Transverse colon (tissue), 4 donors: ENCODE measurements around the gene ATP11A. TPM values are rescaled to one million over a fixed set of nuclear protein-coding genes. Genes with fewer than 3 reads are reported as not detected.

Source experiments
- DNase-seq: peaks from one replicate; pipeline ENCODE4 v3.0.0-alpha.2; 2019
- H3K27ac ChIP-seq, 4 donors: fragments of 200-600 bp; sonication (generic); 2 replicates each; pipeline ENCODE4 v1.5.1; 2016 to 2018; ENCODE audit warnings: inconsistent platforms in 4 of 4
- H3K27me3 ChIP-seq: fragments of 200-600 bp; sonication (generic); 2 replicates; pipeline ENCODE4 v1.5.1; 2017; ENCODE audit warnings: inconsistent platforms
- H3K36me3 ChIP-seq, 4 donors: fragments of 200-600 bp; sonication (generic); 2 replicates each; pipeline ENCODE4 v1.5.1; 2017 to 2019; ENCODE audit warnings: inconsistent platforms in 4 of 4
- H3K4me1 ChIP-seq, 4 donors: fragments of 200-600 bp; sonication (generic); 2 replicates each; pipeline ENCODE4 v1.5.1; 2017 to 2020; ENCODE audit warnings: inconsistent platforms in 4 of 4
- H3K4me3 ChIP-seq, 4 donors: fragments of 200-600 bp; sonication (generic); 1 replicate in 1 of 4; 2 replicates in 3 of 4; pipeline versions ENCODE4 v1.5.1 to v1.6.1; 2017 to 2019; ENCODE audit warnings: inconsistent platforms in 4 of 4
- H3K9me3 ChIP-seq, 2 donors: fragments of 200-600 bp; sonication (generic); 2 replicates each; pipeline ENCODE4 v1.5.1; 2017 to 2019; ENCODE audit warnings: inconsistent platforms in 2 of 2
- EP300 ChIP-seq: sonication (generic); formaldehyde crosslinking; IDR thresholded peaks from one replicate; pipeline ENCODE4 v1.6.1; 2017; ENCODE audit warnings: antibody characterized with exemption, low read depth
- POLR2A ChIP-seq: fragments of 450-650 bp; IDR thresholded peaks from one replicate; pipeline ENCODE4 v1.6.1; 2016; ENCODE audit warnings: antibody characterized with exemption, mild to moderate bottlenecking, moderate library complexity
- POLR2AphosphoS5 ChIP-seq, 3 donors: sonication (generic); formaldehyde crosslinking; IDR thresholded peaks; one replicate each; pipeline ENCODE4 v1.6.1; 2016; ENCODE audit warnings: antibody characterized with exemption in 3 of 3
- WGBS, 2 donors: methylation state at CpG; one replicate each; pipeline ENCODE4 v1.1.5; 2018; ENCODE audit warnings: low coverage in 1 of 2; 5-methylcytosine and 5-hydroxymethylcytosine counted together
- in situ Hi-C, 4 donors: fragments of 200-750 bp; cut with MboI; loops; one replicate each; pipeline versions ENCODE4 v1.15.0 to v1.15.1; 2017; ENCODE audit warnings: low sequenced_read_pairs in 3 of 4, low pct_ligation_motif_present in 1 of 4, low pct_unique_long_range_greater_than_20kb in 1 of 4
- intact Hi-C: fragments of 100-400 bp; cut with DNase I; formaldehyde crosslinking; loops from one replicate; pipeline ENCODE4 v1.15.1; 2023; ENCODE audit warnings: low total_unique reads
- total RNA-seq, 4 donors: library from RNA; depleted of rRNA; stranded (reverse); fragments of >200 nt; gene quantifications; one replicate each; pipeline ENCODE4 v1.1.0, GENCODE V29; 2016
- TF ChIP-seq, protein P1 (sequence below), 5 experiments: fragments of 200-600 bp in 3 of 5; fragments of 450-650 bp in 2 of 5; sonication (generic) in 3 of 5; IDR thresholded peaks; 1 replicate in 2 of 5; 2 replicates in 3 of 5; pipeline ENCODE4 v1.5.1; 2016 to 2017; ENCODE audit warnings: antibody characterized with exemption in 5 of 5, inconsistent platforms in 3 of 5, mild to moderate bottlenecking in 2 of 5, moderate library complexity in 1 of 5

The ATP11A gene
- total RNA-seq, 4 donors from 2014 or later = 10.2 to 17.5 (median 13.3) TPM

DNA sequence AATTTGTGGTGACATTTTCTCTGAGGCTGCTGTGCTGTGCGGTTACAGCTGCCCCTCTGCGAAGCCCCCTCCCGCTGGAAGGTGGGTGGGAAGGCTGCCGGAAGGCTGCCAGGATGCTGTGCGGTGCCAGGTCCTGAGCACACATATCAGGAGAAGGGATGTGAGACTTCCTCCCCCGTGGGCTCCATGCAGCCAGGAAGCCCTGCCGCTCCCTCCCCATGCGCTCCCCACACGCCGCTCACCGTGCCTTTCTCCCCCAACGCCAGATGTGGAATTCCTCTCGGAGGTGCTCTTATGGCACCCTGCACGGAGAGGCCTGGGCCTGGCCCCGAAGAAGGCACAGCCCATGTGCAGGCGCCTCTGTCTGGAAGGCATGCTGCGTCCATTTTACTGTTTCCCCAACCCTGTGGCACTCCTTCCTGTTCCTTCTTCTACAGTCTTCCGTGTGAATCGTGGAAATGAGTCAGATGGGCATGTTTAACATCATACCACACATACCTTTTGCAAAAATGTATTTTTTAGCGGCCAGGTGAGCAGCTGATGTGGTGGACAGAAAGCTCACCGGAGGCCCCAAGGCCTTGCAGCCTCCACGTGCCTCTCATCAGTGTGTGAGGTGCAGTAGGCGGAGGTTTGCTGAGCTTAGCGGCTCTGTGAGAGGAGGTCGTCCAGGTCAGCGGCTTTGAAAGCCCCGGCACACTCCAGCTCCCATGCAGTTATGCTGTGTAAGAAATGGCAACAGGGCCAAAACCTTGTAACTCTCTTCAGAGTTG lies 88.0 kb downstream of the ATP11A start:
- no peak overlapping the region for H3K4me3 ChIP-seq
- WGBS, 2 donors = 80 to 85% methylated on average over 4 to 27 of the region's 27 CpGs
- H3K27me3 ChIP-seq = no peaks in the 10 kb centered on the region
- intact Hi-C loops (no loop called here), in situ Hi-C loops (no loop called here)
- DNase-seq = no peak
- no peak overlapping the region for H3K27ac ChIP-seq
- no peaks in the 10 kb centered on the region for H3K36me3 ChIP-seq
- no peak for TF ChIP-seq POLR2AphosphoS5 (IDR thresholded peaks at IDR 0.05)
- TF ChIP-seq, protein P1, sequence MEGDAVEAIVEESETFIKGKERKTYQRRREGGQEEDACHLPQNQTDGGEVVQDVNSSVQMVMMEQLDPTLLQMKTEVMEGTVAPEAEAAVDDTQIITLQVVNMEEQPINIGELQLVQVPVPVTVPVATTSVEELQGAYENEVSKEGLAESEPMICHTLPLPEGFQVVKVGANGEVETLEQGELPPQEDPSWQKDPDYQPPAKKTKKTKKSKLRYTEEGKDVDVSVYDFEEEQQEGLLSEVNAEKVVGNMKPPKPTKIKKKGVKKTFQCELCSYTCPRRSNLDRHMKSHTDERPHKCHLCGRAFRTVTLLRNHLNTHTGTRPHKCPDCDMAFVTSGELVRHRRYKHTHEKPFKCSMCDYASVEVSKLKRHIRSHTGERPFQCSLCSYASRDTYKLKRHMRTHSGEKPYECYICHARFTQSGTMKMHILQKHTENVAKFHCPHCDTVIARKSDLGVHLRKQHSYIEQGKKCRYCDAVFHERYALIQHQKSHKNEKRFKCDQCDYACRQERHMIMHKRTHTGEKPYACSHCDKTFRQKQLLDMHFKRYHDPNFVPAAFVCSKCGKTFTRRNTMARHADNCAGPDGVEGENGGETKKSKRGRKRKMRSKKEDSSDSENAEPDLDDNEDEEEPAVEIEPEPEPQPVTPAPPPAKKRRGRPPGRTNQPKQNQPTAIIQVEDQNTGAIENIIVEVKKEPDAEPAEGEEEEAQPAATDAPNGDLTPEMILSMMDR (IDR thresholded peaks at IDR 0.05) = no peak
- TF ChIP-seq EP300 = no peak
- H3K9me3 ChIP-seq = no peaks in the 10 kb centered on the region
- H3K4me1 ChIP-seq = peaks cover 0 to 15% (median 5%) of the 10 kb centered on the region in 4 donors

DNA sequence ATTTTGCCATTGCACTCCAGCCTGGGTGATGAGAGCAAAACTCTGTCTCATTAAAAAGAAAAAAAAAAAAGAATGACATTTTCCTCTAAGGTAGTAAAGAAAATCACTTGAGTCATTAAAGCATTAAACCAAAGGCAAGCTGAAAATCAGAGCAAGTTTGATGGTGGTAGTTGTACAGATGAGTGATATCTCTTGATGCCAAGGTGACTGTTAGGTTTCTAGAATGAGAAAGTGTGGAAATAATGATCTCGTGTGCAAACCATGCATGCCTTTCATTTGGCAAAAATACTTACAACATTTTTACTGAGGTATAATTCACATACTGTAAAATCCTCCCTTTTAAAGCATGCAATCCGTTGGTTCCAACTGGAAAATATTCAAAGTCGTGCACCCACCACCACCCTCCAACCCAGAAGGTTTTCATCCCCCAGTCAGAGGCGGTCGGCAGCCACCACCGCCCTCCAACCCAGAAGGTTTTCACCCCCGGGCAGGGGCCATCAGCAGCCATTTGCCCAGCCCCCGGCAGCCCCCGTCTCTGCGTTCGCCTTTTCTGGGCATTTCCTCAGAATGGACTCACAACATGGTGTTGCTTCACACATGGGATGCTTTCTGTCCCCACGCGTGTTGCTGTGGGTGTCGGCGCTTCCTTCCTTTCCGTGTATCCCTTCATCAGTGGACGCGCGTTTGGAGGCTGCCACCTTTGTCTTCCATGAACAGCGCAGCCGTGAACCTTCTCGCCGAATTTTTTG lies 90.2 kb downstream of the ATP11A start:
- no peak overlapping the region for H3K4me3 ChIP-seq
- H3K36me3 ChIP-seq = no peaks in the 10 kb centered on the region
- no peaks in the 10 kb centered on the region for H3K27me3 ChIP-seq
- peaks cover 0 to 16% (median 2%) of the 10 kb centered on the region in 4 donors for H3K4me1 ChIP-seq
- in situ Hi-C loops = no loop called here
- intact Hi-C loops = no loop called here
- WGBS, 2 donors = 90 to 94% methylated on average over 8 to 23 of the region's 23 CpGs
- no peak overlapping the region for H3K27ac ChIP-seq
- H3K9me3 ChIP-seq = no peaks in the 10 kb centered on the region
- no peak for DNase-seq
- TF ChIP-seq EP300 (no peak), POLR2AphosphoS5 (IDR thresholded peaks at IDR 0.05) (no peak), POLR2A (no peak)
- TF ChIP-seq, protein P1 (IDR thresholded peaks at IDR 0.05) = no peak

DNA sequence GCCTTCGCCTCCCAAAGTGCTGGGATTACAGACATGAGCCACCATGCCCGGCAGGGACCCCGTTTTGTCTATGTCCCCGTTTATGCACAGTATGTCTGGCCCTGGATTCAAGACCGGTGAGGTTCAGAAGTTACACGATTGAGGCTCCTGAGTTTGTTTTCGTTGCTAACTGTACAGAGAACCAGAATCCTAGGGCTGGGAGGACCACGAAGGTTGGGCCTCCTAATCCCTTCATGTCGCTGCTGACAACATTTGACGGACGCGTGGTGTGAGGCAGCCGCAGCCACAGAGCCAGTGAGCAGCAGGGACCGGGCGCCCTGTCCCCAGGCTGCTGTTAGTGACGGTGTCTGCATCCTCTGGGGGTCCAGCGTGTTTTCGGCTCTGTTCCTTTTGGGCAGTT lies 91.4 kb downstream of the ATP11A start:
- Histone ChIP-seq H3K4me1 (peaks cover 0 to 16% (median 2%) of the 10 kb centered on the region in 4 donors), H3K9me3 (no peaks in the 10 kb centered on the region), H3K36me3 (no peaks in the 10 kb centered on the region), H3K27me3 (no peaks in the 10 kb centered on the region), H3K4me3 (no peak overlapping the region), H3K27ac (no peak overlapping the region)
- intact Hi-C loops (no loop called here), in situ Hi-C loops (no loop called here)
- TF ChIP-seq POLR2AphosphoS5 (IDR thresholded peaks at IDR 0.05) = no peak
- TF ChIP-seq, protein P1 (IDR thresholded peaks at IDR 0.05) = no peak
- no peak for TF ChIP-seq EP300
- no peak for TF ChIP-seq POLR2A
- DNase-seq = no peak
- whole genome bisulfite sequencing, 2 donors = 87 to 96% methylated on average over 6 to 18 of the region's 18 CpGs

DNA sequence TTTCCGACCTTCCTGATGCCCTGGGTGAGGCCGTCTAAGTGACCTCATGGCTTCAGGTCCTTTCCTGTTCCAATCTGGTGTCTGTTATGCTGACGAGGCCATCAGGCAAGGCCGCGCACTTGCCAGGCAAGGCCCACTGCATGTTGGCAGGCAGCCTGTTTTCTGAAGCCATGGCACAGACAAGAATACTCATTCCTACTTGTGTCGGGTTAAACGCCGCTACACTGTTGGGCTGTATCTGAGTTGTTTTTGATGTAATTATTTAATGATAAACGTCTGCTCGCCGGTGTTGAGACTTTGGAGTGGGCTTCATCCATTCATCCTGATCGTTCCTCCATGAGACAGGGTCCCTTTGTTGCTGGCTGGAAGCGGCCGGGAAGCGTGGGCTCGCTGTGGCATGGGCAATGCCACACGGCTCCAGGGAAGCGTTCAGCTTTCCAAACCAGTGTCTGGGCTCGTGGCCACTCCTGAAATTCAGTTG lies 92.1 kb downstream of the ATP11A start:
- peaks cover 0 to 16% (median 2%) of the 10 kb centered on the region in 4 donors for H3K4me1 ChIP-seq
- no peak for DNase-seq
- 89 to 95% methylated on average over 4 to 19 of the region's 19 CpGs for WGBS, 2 donors
- no peak overlapping the region for H3K4me3 ChIP-seq
- no peaks in the 10 kb centered on the region for H3K36me3 ChIP-seq
- no peak for TF ChIP-seq POLR2A
- TF ChIP-seq POLR2AphosphoS5 (IDR thresholded peaks at IDR 0.05) = no peak
- TF ChIP-seq, protein P1 (IDR thresholded peaks at IDR 0.05) = no peak
- no peak for TF ChIP-seq EP300
- in situ Hi-C loops = no loop called here
- intact Hi-C loops = no loop called here
- H3K9me3 ChIP-seq = no peaks in the 10 kb centered on the region
- H3K27ac ChIP-seq = no peak overlapping the region
- H3K27me3 ChIP-seq = no peaks in the 10 kb centered on the region
